ENCODE results near the gene ARF1. TPM values are rescaled to one million over a fixed set of nuclear protein-coding genes. Genes with fewer than 3 reads are reported as not detected.

Gene ARF1
- total and polyA plus RNA-seq, 2 of the 13 experiments (the other 11 are each of a cell fraction or from before 2014, with no cell fraction given): 186 to 327 TPM

DNA sequence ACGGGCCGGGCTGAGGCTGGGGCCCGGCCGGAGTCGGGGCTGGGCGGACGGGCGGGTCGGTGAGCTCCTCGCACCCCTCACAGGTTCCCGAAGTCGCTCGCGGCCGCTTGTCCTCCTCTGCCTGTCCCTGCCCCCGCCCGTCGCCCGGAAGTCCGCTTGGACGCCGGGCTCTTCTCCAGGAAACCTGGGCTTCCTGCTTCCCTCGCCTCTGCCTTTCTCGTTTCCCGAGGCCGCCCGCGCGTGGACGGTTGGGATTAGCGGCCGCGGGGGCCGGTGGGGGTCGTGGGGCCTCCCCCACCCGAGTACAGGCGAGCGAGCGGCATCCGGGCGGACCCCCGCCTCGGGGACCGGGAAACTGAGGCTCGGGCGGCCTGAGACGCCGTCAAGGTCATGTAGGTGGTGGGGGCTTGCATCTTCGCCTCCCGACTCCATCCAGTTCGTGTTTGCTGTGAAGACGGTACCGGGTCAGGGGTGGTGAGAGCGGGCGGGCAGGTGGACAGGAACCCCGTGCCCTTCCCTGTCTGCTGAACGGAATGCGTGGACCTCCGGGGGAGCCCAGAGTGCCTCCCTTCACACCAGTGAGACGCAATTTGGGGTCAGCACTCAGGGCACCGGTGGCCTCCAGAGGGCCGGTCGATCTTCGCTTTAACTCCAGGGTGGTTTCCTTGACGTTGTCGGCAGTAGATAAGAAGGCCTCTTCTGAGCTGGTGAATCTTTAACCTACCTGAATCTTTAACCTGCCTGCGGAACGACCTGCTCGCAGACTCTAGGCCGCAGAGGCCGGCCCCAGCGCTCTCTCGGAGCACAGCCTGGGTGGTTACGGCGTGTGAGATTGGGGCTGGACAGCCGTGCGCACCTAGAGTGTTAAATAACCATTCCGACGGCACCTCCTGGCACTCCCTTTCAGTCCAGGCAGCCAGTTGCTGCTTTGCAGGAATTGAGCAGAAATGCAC is 686 bp downstream of the ARF1 start (continued):
- TF ChIP-seq, protein P1, sequence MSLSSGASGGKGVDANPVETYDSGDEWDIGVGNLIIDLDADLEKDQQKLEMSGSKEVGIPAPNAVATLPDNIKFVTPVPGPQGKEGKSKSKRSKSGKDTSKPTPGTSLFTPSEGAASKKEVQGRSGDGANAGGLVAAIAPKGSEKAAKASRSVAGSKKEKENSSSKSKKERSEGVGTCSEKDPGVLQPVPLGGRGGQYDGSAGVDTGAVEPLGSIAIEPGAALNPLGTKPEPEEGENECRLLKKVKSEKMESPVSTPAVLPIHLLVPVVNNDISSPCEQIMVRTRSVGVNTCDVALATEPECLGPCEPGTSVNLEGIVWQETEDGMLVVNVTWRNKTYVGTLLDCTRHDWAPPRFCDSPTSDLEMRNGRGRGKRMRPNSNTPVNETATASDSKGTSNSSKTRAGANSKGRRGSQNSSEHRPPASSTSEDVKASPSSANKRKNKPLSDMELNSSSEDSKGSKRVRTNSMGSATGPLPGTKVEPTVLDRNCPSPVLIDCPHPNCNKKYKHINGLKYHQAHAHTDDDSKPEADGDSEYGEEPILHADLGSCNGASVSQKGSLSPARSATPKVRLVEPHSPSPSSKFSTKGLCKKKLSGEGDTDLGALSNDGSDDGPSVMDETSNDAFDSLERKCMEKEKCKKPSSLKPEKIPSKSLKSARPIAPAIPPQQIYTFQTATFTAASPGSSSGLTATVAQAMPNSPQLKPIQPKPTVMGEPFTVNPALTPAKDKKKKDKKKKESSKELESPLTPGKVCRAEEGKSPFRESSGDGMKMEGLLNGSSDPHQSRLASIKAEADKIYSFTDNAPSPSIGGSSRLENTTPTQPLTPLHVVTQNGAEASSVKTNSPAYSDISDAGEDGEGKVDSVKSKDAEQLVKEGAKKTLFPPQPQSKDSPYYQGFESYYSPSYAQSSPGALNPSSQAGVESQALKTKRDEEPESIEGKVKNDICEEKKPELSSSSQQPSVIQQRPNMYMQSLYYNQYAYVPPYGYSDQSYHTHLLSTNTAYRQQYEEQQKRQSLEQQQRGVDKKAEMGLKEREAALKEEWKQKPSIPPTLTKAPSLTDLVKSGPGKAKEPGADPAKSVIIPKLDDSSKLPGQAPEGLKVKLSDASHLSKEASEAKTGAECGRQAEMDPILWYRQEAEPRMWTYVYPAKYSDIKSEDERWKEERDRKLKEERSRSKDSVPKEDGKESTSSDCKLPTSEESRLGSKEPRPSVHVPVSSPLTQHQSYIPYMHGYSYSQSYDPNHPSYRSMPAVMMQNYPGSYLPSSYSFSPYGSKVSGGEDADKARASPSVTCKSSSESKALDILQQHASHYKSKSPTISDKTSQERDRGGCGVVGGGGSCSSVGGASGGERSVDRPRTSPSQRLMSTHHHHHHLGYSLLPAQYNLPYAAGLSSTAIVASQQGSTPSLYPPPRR (CRISPR knock-in tag; IDR thresholded peaks at IDR 0.05; ENCODE audit: borderline replicate concordance): peak; percentile 45; the same call in 1 of the 2 replicates
- TF ChIP-seq YEATS4 (CRISPR knock-in tag; IDR thresholded peaks at IDR 0.05; ENCODE audit: borderline replicate concordance) (0 out of 2 replicates have a peak, but pooled peaks have one; percentile 16), ATF7-NPFF (CRISPR knock-in tag; IDR thresholded peaks at IDR 0.05; ENCODE audit: low read depth) (peak; percentile 3; the same call in 1 of the 2 replicates), POLR2G (IDR thresholded peaks at IDR 0.05; ENCODE audit: low read depth, low read length) (peak; percentile 77), MXD4 (CRISPR knock-in tag; IDR thresholded peaks at IDR 0.05) (peak; percentile 18; the same call in 1 of the 2 replicates), ZNF329 (CRISPR knock-in tag; IDR thresholded peaks at IDR 0.05; ENCODE audit: low read depth) (peak; percentile 9; the same call in 1 of the 2 replicates), NR2F2 (IDR thresholded peaks at IDR 0.05; ENCODE audit: borderline replicate concordance, low read depth) (peak; percentile 10; the same call in 1 of the 2 replicates), NAIF1 (CRISPR knock-in tag; IDR thresholded peaks at IDR 0.05; ENCODE audit: borderline replicate concordance) (no peak), SAFB2 (CRISPR knock-in tag; IDR thresholded peaks at IDR 0.05; ENCODE audit: borderline replicate concordance, low read depth) (0 out of 2 replicates have a peak, but pooled peaks have one; percentile 3)
- TF ChIP-seq, protein P2, sequence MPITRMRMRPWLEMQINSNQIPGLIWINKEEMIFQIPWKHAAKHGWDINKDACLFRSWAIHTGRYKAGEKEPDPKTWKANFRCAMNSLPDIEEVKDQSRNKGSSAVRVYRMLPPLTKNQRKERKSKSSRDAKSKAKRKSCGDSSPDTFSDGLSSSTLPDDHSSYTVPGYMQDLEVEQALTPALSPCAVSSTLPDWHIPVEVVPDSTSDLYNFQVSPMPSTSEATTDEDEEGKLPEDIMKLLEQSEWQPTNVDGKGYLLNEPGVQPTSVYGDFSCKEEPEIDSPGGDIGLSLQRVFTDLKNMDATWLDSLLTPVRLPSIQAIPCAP (CRISPR knock-in tag; IDR thresholded peaks at IDR 0.05; ENCODE audit: low read depth): no peak
- TF ChIP-seq, protein P3, sequence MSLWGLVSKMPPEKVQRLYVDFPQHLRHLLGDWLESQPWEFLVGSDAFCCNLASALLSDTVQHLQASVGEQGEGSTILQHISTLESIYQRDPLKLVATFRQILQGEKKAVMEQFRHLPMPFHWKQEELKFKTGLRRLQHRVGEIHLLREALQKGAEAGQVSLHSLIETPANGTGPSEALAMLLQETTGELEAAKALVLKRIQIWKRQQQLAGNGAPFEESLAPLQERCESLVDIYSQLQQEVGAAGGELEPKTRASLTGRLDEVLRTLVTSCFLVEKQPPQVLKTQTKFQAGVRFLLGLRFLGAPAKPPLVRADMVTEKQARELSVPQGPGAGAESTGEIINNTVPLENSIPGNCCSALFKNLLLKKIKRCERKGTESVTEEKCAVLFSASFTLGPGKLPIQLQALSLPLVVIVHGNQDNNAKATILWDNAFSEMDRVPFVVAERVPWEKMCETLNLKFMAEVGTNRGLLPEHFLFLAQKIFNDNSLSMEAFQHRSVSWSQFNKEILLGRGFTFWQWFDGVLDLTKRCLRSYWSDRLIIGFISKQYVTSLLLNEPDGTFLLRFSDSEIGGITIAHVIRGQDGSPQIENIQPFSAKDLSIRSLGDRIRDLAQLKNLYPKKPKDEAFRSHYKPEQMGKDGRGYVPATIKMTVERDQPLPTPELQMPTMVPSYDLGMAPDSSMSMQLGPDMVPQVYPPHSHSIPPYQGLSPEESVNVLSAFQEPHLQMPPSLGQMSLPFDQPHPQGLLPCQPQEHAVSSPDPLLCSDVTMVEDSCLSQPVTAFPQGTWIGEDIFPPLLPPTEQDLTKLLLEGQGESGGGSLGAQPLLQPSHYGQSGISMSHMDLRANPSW (CRISPR knock-in tag; IDR thresholded peaks at IDR 0.05; ENCODE audit: borderline replicate concordance): no peak
- TF ChIP-seq, protein P4, sequence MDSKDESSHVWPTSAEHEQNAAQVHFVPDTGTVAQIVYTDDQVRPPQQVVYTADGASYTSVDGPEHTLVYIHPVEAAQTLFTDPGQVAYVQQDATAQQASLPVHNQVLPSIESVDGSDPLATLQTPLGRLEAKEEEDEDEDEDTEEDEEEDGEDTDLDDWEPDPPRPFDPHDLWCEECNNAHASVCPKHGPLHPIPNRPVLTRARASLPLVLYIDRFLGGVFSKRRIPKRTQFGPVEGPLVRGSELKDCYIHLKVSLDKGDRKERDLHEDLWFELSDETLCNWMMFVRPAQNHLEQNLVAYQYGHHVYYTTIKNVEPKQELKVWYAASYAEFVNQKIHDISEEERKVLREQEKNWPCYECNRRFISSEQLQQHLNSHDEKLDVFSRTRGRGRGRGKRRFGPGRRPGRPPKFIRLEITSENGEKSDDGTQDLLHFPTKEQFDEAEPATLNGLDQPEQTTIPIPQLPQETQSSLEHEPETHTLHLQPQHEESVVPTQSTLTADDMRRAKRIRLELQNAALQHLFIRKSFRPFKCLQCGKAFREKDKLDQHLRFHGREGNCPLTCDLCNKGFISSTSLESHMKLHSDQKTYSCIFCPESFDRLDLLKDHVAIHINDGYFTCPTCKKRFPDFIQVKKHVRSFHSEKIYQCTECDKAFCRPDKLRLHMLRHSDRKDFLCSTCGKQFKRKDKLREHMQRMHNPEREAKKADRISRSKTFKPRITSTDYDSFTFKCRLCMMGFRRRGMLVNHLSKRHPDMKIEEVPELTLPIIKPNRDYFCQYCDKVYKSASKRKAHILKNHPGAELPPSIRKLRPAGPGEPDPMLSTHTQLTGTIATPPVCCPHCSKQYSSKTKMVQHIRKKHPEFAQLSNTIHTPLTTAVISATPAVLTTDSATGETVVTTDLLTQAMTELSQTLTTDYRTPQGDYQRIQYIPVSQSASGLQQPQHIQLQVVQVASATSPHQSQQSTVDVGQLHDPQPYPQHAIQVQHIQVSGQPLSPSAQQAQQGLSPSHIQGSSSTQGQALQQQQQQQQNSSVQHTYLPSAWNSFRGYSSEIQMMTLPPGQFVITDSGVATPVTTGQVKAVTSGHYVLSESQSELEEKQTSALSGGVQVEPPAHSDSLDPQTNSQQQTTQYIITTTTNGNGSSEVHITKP (CRISPR knock-in tag; IDR thresholded peaks at IDR 0.05; ENCODE audit: low read depth): 0 out of 2 replicates have a peak, but pooled peaks have one; percentile 29
- TF ChIP-seq, protein P5, sequence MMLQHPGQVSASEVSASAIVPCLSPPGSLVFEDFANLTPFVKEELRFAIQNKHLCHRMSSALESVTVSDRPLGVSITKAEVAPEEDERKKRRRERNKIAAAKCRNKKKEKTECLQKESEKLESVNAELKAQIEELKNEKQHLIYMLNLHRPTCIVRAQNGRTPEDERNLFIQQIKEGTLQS (CRISPR knock-in tag; IDR thresholded peaks at IDR 0.05): no peak
